ENCODE data around the gene PLD5.

PLD5 gene

DNA sequence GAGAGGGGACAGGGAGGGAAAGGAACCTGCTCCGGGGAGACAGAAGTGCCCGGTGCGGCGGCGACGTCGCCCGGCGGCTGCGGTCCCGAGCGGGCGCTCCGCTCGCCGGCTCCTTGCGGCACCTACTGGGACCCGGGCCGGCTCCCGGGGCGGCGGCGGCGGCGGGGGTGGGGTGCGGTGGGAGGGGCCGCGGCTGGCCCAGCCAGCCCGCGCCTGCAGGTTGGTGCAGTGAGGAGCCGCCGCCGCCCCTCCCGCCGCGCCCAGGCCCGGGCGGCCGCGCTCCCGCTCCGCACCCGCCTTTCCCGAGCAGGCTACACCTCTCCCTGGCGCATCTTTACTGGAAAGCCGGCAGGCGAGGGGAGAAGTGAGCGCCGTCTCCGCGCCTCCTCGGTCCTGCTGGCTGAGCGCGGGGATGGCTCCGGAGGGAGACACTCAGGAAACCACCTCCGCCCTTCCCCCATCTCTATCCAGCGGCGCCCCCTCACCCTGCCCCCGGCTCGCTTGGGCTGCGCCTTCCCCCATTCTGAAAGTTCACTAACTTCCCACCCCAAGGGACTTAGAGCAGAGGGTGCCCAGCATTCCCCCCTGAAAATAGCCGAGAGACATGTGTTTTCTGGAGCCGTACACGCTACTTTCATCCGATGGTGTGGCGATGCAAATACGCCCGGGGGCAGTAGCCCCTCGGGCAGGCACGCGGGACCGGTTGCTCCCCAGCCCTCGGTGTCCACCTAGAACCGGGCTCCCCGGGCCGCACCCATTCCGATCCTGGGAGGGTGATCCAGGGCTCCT is at the start of gene PLD5:
TSS of gene PLD5 (minus strand) at position 127 of the 789 bp plus-strand sequence.
- no peak for DNase-seq (ENCODE audit: low read depth)

DNA sequence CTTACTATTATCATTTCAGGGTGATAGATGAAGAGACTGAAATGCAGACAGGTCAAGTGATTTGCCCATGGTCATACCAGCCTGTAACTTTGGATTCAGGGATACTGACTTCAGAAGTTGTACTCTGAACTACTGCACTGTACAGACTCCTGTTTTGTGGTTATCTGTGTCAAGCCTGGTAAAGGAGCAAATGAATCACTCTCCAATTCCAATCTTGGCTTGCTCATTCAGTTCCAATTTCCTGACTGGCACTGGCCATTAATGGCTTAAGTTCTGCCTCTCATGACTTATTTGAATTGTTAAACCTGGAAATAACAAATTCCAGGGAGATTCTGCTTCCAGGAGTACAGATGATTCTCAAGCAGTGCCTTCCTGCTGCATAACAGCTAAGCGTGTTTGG is 45.4 kb upstream of the PLD5 start:
- DNase-seq (ENCODE audit: low read depth) = no peak

DNA sequence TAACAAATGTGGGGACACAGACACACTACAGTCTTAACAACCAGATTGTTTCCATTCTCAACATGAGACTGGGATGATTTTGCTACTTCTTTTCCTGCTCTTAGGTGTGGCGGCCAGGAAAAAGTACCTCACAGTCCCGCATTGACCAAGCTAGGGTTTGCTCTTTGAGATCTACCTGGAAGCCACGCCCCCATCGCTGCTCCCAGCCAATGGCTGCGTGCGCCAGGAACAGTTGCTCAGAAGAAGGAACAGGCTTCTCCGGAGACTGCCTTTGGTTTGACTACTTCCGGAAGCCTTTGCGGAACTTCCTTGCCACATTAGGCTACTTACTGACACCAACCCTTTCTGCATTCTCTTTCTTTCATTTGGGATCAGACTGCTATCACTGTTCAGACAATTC is 44.2 kb upstream of the PLD5 start:
- DNase-seq (ENCODE audit: low read depth) = no peak

DNA sequence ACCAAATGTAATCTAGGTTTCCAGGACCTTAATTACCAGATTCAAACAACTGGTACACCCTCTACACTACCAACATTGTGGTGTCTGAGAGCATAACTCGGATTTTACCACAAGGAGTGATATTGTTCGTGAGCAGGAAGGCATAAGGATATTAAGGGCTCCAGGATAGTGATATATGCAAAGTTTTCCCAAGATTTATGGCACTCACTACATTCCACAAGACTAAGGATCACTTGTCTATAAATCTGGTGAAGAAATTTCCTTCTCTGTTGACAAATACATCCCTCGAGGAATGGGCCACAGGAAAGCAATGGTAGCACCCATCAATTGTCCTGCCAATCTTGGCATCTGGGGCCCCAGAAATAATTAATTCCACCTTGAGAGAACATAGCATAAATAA is 43.1 kb upstream of the PLD5 start:
- DNase-seq (ENCODE audit: low read depth) = no peak

DNA sequence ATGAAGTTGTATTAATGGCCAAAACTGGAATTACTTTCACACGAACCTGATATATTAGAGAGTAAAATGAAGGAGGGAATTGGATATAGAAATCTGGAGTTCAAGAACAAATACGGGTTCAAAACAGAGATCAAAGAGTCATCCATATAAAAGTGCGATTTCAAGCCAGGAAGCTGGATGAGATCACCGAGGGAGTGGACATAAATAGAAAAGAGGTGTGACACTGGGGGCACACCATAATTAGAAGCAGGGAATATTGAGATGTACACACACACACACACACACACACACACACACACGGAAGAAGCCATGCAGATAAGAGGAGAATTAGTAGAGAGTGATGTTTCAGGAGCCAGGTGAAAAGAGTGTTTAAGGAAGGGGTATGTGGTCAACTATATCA is 32.3 kb upstream of the PLD5 start:
- no peak for DNase-seq (ENCODE audit: low read depth)

DNA sequence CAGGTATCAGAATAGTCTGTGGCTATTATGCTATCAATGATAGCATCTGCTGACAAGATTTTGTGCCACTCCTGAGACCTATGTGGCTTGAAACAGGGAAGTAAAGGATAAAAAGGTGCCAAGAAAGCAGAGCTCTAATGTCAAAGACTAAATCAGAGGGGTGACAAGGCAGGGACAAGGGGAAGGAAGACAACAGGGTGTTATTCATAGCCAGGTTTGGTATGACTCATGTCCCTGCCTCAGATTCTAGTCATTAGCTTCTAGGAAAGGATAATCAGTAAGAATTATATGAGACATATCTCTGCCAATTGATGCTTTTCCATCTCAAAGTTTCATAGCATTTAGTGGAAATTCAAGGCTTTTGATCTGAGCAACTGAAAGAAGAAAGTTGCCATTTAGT is 31.8 kb upstream of the PLD5 start:
- no peak for DNase-seq (ENCODE audit: low read depth)

DNA sequence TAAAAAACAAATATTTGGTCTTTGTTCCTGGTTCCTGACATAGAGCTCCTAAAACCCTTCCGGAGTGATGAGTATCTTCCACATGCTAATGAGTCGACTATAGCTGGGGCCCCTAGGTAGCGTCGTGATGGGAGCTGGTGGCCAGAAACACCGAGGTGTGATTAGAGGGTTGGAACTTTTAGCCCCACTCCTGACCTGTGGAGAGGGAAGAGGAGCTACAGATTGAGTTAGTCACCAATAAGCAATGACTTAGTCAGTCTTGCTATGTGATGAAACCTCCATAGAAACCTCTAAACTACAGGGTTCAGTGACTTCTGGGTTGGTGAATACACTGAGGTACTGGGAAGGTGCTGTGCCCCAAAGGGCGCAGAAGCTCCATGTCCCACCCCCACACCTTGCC is 30.1 kb upstream of the PLD5 start:
- DNase-seq (ENCODE audit: low read depth) = no peak

DNA sequence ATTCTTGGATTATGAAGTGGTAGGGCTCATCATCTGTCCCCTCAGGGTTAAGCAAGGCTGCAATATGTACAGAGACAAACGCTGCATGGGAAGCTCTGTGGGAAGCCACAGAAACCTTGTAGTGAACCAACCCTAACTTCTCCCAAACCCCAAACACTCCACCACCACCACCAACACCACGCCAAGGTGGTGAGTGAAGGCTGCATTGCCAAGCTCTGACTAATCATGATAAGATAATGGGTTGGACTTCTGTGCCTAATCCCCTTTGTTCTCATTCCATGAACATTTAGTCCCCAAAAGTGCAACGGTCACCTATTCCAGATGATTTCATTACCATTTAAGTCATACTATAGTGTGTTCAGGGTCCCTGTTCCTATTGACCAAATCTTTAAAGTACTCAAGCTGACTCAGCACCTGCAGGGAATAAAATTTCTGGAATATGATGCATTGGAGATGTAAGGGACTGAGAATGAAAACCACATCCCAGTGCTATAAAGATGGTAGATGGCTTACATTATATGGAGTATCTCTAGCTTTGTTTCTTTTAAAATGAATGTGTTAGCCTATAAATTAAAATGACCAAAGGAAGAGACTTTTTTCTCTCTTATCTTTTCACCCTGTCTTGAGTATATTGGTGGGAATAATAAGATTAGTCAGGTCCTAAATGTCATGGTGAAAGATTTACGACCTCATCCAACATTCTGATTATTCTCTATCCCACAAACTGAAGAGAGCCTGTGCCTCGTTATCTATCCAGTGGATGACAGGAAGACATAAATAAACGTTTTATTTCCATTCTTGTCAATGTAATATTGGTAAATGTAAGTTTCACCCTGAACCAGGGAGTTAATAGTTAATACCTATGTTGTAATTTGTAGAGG is 22.6 kb upstream of the PLD5 start:
- no peak for DNase-seq (ENCODE audit: low read depth)

DNA sequence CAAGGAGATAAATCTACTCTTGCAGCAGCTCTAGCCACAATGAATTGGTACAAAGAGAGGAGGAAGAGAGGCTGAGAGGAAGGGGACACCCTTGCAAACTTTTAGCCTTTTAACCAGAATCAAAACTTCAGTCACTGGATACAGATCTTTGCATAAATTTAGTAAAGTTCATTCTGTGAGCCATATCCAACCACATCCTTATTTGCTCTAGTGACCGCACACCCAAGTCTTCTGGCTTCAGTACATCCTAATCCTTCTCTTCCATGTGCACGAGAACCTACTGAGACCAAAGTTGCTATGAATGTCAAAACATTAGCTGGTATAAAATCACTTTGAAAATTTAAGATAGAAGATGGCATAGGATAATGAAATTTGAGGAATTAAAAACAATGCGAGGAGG is 21.9 kb upstream of the PLD5 start:
- DNase-seq (ENCODE audit: low read depth) = no peak

DNA sequence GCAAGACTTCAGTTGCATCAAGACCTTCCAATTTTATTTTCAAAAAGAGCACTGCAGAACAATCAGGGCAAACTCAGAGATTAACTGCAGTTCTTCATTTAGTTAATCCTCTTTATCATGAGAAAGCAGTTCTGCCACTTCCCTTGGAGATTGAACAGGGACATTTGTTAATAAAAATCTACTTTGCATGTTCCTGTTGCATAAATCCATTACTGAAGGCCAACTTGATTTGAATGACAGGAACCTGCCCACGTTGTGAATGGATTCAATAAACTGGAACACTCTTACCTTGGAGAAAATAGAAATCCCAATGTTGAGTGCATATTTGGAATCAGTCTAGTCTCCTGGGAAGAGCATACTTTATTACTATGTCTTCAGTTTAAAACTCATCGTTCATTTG is 19.6 kb upstream of the PLD5 start:
- DNase-seq (ENCODE audit: low read depth) = no peak

DNA sequence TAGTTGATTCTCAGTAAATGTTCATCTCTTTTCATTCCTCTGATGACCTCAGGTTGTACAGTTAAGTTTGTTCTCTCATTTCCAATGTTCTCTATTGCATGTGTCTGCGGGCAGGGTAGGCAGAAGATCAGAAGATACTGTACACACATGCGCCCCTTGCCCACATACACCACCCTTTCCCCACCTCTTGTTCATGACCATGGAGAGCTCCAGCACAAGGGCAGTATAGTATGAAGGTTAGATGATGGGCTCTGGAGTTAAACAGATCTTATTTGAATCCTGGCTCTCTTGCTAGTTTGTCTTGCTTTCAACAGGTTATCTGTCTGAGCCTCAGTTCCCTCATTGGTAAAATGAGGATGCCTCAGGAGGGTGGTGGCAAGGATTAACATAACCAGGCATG is 17.8 kb upstream of the PLD5 start:
- no peak for DNase-seq (ENCODE audit: low read depth)

DNA sequence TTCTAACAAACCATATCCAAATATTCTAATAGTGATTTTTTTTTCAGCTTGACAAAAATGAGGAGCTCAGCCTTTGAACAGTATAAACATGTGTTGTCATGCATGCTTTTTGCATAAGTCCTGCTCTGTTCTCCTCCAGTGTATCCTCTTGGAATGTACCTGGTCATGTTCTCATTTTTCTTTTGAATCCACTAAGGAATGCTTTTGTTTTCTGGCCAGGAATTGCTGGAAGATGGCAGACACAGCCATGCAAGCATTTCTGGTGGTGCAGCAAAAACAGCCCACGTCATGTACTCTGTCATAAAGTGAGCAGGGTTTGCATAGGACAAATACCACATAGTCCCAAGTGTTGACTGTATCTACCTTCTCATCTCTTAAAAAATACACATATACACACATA is 11.5 kb upstream of the PLD5 start:
- DNase-seq (ENCODE audit: low read depth) = no peak

DNA sequence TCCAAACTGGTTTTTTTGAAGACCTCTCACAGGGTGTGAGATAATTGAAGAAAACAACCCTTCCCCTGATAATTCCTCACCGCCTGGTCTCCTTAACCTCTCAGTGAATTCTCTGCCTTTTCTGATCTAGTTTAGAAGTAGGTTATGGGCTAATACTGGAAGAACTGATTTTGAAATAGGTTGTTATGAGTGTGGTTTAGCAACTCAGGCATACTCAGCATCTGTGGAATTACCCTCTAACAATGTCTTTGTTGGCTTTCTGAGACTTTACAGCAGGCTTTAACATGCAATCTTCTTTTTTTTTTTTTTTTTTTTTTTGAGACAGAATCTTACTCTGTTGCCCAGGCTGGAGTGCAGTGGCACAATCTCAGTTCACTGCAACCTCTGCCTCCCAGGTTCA is 10.3 kb upstream of the PLD5 start:
- DNase-seq (ENCODE audit: low read depth) = no peak

DNA sequence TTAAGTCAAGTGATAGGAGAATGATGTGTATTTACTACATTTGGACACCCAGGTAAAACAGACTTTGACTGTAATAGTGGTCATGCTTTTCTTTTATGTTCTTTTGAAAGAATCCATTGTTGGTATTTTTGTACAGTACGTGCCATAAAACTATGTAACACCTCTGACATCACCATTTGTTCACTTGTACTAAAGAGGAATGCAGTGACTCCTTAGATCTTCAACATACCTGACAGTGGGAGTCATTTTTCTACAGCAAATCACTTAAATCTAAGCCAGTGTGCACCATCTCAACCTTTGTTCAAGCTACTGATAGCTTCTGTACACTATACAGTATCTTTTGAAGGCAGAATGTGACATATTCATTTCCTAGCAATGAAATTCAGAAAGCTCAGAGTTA is 6.3 kb upstream of the PLD5 start:
- DNase-seq (ENCODE audit: low read depth) = no peak

DNA sequence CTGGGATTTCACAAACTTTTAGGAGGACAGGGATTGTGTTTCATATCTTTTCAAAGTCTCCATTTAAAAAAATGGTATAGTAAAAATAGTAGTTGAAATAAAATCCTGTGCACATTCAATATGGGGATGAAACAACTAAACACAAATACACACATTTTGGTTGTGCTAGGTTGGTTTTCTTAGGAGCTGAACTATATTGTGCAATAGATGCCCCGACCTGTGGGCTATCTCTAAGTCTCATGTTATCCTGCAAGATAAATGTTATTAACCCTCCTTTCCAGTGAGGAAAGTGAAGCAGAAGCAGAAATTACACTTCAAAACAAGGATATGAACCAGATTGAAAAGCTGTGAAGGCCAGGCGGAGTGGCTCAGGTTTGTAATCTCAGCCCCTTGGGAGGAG is 1.3 kb upstream of the PLD5 start:
- DNase-seq (ENCODE audit: low read depth) = no peak

DNA sequence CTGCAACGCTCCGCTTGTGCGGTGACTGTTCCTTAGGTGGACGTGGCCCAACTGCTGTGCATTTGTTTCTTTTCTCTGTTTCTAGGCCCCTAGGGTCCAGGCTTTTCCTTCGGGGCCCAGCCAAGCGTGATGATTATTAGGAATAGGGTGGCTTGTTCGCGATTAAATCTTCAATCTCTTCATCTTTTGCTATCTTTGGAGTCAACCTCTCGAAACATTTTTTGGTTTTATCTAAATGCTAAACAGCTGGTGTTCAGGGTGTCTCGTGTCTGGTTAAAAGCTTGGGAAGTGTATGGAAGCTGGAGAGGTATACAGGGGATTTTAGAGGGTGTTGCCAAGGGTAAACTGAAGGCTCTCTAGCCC is 844 bp upstream of the PLD5 start:
- DNase-seq (ENCODE audit: low read depth) = no peak

DNA sequence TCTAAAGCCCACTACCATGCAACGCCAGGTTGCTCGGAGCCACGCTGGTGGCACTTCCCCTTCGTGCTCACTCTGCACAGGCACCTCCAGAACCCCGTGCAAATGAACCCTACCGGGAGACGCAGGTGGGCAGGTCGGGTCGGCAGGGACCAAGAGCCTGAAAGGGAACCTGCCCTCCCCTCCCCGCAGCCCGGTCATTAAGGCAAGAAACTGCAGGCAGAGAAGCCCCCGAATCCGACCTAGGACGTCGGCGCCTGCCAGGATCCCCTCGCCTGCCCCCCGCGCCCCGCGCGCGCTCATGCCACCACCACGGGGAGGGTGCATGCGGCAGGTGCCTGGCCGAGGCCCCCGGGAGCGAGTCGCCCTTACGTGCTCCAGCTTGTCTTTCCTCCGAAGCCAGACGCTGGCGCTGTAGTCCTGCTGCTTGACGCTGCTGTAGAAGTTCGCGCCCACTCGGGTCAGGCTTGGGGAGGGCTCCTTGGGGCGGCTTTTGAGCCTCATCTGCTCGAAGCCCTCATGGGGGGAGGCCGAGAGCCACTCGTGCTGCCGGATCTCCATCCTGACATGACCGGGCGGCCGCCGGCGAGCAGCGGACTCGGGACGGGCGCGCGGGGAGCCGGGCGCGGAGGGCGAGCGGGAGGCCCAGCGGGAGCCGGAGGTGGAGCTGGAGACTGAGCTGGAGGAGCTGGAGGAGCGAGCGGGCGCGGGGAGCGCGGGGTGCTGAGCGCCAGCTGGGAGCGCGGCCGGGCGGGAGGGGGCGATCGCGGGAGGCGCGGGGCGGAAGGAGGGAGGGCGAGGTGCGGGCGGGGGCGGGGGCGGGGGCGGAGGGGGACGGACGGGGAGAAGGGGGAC is 552 bp downstream of the PLD5 start:
- no peak for DNase-seq (ENCODE audit: low read depth)

DNA sequence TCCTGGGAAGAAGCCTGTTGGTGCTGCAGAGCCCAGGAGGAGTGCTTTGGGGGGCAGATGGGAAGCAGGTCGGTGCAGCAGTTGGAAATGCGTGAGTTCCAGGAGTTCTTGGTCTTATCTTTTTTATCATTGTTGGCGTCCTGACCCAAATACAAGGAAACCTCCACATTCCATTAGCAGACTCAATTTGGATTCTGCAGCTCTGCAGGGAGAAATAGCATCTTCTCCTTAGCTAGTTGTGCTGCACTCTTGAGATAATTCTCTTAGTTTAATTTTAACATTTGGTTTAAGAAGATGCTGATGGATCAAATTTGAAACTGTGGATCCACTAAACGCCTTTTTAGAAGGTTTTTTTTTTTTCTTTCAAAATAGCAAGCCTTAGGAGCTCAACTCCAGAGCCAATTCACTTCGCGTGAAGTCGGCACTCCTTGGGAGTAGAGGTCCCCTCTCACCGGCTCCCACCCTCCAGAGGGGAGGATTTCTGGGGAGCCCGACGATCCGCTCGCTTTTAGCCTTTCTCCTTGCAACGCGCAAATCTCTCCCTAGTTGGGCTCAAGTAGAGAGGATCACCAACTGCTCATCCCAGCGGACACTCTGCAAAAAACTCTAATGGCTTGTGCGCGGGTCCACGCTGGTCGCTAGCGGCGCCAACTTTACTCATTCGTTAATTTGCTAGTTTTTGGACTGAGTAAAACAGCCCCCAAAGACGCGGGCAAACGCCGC is 1.3 kb downstream of the PLD5 start:
- DNase-seq (ENCODE audit: low read depth) = no peak

DNA sequence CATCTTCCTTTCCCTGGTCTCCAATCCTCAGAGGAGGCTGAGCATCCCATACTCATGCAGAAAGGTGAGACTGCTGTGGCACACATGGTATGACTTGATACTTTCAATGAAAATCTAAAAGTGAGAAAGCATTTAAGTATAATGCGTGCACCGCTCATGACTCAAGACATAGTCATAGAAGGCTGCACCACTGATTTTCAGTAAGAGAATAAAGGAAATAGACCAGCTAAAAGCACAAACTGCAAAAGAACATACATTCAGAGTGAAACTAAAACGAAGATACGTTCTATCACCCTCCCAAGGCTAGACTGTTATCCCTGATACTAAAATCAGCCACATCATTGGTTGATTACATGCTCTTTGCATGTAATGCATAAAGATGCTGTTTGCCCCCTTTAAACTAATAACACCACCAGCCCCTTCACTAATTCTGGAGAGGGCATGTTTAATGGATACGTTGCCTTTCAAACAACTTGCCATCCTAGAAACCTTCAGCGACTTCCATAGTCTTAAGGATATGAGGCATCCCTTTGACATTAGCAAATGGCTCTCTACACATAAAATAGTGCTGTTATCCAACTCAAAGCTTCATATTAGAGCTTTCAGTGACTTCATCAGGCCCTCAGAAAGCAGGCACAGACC is 2.1 kb downstream of the PLD5 start:
- DNase-seq (ENCODE audit: low read depth) = no peak

DNA sequence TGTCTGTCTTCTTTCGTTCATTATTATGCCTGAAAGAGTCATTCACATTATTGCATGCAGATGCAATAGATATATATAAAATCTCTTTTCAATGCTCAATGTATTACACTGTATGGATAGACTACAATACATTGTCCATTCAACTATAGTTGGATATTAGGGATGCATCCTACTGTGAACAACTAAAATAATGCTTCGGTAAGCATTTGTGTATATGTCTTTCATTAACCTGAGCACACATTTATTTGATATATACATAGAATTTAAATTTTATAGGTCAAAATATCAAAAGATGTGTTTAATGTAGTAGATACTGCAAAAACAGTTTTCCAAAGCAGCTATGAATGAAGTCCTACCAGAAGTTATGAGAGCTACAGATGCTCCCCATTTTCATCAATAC is 8.9 kb downstream of the PLD5 start:
- DNase-seq (ENCODE audit: low read depth) = no peak

DNA sequence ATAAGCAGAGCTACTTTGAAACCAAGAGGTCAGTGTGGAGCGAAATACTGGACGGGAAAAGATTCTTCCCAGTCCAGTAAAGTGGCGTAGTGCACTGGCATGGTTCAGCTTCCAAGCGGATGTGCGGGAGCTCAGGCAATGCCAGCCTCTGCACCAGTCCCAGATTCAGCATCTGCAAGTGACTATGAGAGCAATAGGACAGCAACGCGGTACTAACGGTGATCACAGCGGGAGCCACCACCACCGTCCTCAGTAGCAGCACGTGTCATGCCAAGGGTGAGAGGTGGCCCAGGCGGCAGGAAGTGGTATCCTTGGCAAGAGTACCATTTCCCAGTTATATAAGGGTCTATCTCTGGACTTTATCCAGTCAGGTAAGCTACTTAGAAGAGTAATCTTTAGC is 17.8 kb downstream of the PLD5 start:
- no peak for DNase-seq (ENCODE audit: low read depth)

DNA sequence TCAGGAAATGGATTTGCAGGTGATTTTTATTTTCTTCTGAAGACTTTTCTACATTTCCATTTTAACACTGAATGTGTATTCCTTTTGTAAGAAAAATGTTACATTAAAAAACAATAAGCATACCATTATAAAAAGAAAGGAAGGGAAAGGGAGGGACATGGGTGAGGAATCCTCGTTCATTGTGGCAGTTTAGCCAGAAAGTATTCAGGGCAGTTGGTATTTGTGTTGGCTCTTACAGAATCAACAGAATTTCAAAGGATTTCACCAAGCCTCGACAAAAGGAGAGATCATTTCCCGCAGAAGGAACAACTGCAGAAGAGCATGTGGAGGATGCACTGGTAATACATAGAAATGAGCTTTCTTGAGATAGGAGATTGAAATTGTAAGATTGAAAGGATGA is 35.0 kb downstream of the PLD5 start:
- DNase-seq (ENCODE audit: low read depth) = no peak
